DMS53 treated with DMSO at 0.1 percent for 48 hours (cell line): ENCODE measurements around the gene MFSD2A.
A peak's percentile ranks its signal among the peaks of the same experiment; 100 is the strongest.
"Not testable (repeated sequence)": the region's sequence is repeated elsewhere in the genome, so short reads cannot be mapped to it uniquely, and the experiment has no call there.

ENCODE experiments used
- DNase-seq: peaks from one replicate; lab custom pipeline; 2025; ENCODE audit not compliant: unreplicated experiment; lab: John Stamatoyannopoulos, UW

Gene MFSD2A

DNA sequence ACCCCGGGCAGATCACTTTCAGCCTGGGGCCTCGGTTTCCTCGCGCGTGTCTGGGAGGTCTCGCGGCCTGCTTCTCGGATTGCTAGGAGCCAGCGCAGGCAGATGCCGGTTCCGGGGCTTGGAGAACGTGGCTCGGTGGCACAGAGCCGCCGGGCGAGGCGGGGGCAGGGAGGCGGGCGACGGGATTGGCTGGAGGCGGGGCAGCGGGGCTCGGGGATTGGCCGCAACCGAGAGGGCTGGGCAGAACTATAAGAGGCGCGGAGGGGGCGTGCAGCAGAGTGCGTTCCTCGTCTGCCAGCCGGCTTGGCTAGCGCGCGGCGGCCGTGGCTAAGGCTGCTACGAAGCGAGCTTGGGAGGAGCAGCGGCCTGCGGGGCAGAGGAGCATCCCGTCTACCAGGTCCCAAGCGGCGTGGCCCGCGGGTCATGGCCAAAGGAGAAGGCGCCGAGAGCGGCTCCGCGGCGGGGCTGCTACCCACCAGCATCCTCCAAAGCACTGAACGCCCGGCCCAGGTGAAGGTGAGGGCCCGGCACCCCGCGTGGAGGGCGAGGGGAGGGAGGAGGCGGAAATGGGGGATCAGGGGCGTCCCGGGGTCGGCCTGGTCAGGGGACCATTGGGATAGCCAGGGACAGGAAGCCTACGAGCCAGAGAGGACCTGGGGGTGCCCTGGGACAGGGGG lies at the start of gene MFSD2A:
Gene MFSD2A (plus strand): TSS at position 276 of the 677 bp plus-strand sequence. CDS start 148 bp downstream, at position 424.
- DNase-seq: peak; percentile 95

DNA sequence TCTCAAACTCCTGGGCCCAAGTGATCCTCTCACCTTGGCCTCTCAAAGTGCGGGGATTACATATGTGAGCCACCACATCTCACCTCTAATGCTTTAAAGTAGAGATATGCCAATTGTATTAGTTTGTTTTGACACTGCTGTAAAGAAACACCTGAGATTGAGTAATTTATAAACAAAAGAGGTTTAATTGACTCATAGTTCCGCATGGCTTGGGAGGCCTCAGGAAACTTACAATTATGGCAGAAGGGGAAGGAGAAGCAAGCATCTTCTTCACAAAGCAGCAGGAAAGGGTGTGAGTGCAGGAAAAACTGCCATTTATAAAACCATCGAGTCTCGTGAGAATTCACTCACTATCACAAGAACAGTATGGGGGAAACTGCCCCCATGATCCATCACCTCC lies 49.8 kb upstream of the MFSD2A start:
- DNase-seq: no peak

DNA sequence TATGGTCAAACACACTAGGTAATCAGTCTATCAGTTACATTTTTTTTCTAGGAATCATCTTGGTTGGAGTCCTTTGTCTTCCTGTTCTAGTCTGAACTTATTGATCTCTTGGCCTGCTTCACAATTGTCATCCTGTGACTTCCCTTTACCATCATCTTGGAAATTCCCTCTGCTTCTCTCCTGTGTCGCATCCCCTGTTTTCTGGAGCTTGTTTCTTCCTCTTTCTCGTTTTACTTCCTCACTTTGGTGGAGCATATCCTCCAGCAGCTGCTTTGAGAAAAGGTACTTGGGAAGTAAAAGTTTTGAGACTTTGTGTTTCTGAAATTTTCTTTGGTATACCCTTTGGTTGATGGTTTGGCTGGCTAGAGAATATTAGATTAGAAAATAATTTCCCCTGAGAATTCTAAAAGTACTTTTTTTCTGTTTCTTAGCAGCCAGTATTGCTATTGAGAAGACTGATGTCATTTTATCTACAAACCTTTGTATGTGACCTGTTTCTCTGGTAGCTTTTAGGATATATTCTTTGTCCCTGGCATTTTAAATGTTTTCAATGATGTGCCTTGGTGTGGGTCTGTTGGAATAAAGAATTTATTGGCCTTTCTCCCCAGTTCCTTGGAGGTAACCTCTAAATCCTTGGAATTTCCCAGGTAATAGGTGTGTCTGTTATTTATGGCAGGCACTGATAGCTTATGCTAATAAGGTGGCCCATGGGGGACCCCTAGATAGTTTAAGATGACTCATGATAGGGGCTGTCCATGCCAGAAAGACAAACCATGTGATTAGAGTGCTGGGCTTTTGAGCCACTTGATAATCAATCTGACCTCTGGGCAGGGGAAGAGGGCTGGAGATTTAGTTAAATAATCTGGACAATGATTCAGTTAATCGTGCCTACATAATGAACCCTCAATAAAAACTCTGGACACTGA lies 47.2 kb upstream of the MFSD2A start:
- no peak for DNase-seq

GRCh38 chr1:39908534-39908933 lies 46.4 kb upstream of the MFSD2A start:
- DNase-seq: no peak

DNA sequence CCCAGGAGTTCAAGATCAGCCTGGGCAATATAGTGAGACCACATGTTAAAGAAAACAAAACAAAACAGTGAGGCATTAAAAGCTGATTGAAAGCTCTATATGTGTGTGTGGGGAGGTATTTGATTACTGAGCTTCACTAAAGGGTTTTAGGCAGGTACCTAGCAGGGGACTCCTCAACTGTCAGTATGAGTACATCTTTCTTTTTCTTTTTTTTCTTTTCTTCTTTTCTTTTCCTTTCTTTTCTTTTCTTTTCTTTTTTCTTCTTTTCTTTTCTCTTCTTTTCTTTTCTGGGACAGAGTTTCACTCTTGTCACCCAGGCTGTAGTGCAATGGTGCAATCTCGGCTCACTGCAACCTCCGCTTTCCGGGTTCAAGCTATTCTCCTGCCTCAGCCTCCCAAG lies 44.7 kb upstream of the MFSD2A start:
- DNase-seq: no peak

GRCh38 chr1:39913136-39913535 lies 41.8 kb upstream of the MFSD2A start:
- not testable (repeated sequence) for DNase-seq

DNA sequence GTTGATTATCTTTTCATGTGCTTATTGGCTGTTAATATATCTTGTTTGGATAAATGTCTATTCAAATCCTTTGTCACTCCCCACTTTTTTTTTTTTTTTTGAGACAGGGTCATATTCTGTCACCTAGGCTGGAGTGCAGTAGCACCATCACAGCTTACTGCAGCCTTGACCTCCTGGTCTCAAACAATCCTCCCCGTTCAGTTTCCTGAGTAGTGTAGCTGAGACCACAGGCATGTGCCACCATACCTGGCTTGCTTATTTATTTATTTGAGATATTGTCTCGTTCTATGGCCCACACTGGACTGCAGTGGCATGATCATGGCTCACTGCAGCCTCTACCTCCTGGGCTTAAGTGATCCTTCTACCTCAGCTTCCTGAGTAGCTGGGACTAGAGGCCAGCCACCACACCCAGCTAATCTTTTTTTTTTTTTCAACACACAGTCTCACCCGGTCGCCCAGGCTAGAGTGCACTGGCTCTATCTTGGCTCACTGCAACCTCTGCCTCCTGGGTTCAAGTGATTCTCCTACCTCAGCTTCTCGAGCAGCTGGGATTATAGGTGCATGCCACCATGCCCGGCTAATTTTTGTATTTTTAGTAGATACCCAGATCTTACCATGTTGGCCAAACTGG lies 39.3 kb upstream of the MFSD2A start:
- no peak for DNase-seq

DNA sequence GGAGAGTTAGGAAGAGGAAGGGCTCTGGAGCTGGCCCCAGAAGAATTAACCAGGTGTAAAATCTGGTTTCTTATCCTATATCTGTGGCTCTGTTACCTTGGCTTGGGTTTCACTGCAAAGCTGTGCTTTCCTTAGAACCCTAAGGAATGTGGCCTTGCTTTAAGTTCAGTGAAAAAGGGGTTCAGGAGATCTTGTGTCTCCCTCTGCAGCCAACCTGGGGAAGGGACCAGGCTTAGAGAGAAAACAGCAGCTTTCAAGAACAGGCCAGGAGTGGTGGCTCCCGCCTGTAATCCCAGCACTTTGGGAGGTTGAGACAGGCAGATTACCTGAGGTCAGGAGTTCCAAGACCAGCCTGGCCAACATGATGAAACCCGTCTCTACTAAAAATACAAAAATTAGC lies 37.1 kb upstream of the MFSD2A start:
- DNase-seq: no peak

DNA sequence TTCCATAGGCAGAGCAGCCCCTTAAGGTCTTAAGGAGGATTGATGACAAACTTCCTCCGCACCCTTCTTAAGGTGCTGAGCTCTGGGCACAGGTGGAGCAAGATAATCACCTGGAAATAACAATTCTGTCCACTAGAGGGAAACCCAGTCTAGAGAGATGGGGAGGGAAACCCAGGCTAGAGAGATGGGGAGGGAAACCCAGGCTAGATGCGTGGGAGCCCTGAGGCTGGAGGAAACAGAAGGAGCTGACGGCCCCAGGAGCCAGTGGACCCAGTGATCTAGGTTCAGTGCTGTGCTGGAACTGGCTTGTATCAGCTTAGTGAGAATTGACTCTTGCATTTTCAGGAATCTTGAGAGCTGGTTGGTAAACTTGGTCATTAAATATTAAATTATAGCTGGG lies 35.4 kb upstream of the MFSD2A start:
- DNase-seq: peak; percentile 80

GRCh38 chr1:39922251-39922688 lies 32.7 kb upstream of the MFSD2A start:
- DNase-seq: no peak

DNA sequence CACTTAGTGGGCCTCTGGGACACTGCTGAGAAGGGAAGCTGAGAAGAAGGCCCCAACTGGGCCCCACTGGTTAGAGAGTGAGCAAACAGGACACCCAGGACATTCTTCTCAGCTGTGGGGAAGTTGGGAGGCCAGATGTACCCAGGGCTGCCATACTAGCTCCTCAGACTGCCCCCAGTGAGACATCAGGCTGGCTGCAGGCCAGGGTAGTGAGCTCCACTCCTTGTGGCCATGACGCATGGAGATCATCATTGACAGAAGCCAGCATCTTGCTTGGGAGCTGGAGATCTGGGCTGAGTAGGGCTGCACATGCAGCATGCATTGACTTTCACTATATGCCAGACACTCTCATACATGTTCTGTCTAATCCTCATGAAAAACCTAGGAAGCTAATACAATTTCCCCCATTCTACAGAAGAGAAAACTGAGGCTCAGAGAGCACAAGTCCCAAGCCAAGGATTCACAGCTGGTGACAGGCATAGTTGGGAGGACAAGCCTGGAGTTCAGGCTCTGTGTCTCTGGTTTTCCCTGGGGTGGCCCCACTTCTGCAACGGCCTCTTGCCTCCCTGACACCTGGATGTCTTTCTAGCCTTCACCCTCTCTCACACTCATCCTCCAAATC lies 29.1 kb upstream of the MFSD2A start:
- no peak for DNase-seq

GRCh38 chr1:39926343-39926793 lies 28.6 kb upstream of the MFSD2A start:
- no peak for DNase-seq

- no peak for DNase-seq
These were observed 28.1 kb upstream of the MFSD2A start for GRCh38 chr1:39926820-39927219.

DNA sequence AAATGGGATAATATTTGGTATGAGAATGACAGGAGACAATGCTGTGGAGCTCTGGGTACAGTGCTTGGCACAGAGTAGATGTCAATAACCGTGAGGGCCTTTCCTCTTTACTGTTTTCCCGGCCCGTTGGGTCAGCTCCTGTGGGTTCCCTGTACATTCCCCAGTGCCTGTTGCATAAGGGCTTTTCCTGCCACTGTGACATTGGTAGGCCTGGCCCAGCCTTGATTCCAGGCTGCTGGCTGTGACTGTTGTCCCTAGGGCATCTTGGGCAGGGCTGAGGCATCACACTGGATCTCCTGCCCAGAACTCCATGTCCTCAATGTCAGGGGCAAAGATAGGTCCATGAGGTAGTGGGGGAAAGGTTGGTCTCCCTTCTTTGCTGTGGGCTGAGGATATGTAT lies 27.4 kb upstream of the MFSD2A start:
- DNase-seq: no peak

DNA sequence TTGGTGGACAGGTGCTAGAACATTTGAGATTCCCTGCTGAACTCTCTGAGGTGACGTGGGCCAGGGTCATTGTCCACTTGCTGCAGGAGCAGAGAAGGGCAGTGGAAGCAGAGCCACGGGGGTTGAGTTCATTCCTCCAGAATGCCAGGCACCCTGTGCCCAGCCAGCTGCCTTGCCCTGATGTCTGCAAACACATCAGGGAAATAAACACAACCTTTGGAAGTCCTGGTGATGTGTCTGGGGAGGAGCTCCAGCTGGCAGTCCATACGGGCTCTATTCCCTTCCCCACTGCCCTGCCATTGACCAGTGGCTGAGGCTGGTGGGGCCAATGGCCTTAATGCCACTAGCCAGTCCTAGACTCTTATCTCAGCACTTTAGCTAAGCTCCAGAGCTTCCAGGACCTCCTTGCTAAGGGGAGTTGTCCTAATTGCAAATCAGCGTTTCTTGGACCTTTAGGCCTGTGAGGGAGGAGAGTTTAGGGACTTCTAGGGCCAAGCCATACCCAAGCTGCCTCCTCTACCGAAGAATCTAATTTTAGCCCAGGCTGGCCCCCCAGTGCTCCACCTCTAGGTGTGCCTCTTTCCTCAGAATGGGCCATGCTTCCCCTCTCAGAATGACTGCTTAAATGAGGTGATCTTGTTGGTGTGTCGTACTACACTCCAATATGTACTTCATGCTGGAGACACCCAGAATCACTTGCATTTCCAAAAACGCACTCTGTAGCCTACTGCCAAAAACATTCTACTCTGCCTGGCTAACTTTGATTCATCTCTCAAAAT lies 25.9 kb upstream of the MFSD2A start:
- no peak for DNase-seq

DNA sequence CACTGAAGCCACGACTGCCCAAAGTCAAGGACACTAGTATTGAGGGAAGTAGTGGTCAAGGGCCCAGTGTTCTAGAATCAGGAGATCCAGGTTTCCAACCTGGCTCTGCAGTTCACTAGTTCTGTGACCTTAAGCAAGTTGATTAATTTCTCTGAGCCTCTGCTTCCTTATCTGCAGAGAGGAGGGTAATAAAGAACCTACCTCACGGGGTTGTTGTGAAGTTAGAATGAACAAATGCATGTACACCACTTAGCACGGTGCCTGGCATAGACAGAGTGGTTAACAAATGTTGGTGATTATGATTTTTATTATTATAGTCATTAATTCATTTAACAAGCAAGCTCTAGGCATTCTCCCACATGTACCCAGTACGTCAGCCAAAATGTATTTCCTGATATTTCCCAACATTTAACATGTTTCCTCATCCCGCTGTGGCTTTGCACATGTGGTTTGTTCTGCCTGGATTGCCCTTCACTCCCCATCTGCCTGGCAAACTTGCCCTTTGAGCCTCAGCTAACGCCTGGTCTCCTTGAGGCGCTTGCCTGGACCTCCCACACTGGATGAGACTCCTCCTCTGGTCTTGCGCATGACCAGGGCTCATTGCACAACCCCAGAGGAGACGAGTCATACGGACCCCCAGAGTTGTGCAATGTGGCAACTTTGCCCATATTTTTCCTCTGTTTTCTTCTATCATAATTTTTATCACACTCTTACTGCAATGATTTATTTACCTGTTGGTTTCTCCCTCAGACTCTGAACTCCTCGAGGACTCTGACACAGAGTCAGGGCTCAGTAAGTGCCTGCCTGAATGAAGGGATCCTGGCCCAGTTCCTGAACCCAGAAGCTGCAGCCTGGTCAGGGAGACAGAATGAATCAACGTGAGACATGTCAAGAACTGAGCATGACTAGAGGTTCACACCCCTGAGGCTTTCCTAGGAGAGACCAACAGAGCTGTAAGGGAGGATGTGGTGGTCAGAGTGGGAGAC lies 20.7 kb upstream of the MFSD2A start:
- no peak for DNase-seq

- no peak for DNase-seq
These were observed 18.0 kb upstream of the MFSD2A start for GRCh38 chr1:39936724-39937491.

DNA sequence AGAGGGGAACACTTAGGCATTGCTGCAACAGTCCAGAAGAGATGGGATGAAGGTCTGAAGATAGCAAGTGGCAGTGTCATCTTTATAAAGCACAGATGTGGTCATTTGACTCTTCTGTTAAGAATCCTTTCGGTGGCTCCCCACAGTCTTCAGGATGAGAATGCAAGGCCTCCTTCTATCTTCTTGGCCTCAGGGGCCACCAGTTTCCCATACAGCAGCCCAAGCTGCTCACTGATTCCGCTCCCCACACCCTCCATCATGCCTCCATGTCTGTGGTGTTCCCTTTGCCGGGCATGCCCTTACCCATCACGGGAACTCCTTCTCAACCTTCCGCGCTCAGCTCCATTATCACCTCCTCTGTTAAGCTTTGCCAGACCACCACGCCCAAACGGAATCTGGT lies 16.1 kb upstream of the MFSD2A start:
- DNase-seq: no peak

DNA sequence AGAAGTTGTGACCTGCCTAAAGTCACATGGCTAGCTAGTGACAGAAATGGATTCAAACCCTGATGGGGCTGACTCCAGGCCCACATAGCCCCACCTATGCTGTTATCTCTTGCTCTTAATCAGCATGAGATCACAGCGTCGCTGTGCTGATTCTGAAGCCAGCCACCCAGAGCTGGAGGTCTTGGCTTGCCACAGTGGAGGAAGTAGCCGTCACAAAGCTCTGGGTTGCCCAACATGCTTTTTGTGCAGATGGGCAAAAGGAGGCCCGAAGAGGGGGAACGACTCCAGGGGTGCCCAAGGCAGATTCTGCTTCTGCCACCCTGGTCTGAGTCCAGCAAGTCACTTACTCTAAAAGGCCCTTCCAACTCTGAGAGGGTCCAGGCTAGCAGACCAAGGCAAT lies 14.7 kb upstream of the MFSD2A start:
- DNase-seq: no peak
